ENCODE measurements around the gene ADGRG3.

ADGRG3 gene

GRCh38 chr16:57635266-57636097 is 32.6 kb upstream of the ADGRG3 start:
- no peak for TF ChIP-seq CTCF (IDR thresholded peaks at IDR 0.05)

DNA sequence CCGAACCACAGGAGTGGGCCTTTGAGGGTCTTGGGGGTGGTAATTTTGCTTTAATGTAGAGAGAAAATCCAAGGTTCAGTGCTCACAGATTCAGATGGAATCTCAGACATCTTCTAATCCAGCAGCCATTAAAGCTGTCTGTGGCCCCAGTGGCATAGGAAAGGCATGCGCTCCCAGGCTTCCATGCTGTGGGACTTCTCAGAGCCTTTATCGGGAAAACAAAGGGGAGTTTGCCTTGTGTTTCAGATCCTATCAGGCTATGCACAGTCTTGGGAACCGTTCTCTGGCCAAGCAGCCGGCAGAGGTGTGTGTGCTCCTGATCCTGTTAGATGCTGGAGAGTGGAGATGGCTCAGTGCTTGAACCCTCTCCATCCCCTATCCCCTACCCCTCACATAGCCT is 31.9 kb upstream of the ADGRG3 start:
- TF ChIP-seq CTCF (IDR thresholded peaks at IDR 0.05): no peak

- no peak for TF ChIP-seq CTCF (IDR thresholded peaks at IDR 0.05)
Measured at GRCh38 chr16:57637020-57637419, 31.1 kb upstream of the ADGRG3 start.

DNA sequence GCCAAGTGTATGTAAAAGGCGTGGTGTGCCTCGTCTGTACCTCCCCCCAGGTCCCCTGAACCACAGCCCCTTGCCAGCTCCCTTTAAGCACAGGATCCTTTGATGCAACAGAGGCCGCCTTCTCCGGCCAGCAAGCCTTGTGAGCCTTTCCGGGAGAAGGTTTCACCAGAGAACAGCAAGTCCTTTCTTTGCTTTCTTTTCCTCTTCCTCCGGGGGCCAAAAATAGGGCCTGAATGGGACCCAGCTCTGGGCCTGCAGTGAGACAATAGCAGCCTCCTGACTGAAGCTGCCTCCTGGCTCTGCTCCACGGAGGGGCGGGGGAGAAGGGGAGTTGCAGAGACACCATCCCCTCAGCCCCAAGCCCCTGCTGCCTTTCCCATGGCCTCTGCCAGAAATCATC is 30.7 kb upstream of the ADGRG3 start:
- TF ChIP-seq CTCF (IDR thresholded peaks at IDR 0.05): no peak

DNA sequence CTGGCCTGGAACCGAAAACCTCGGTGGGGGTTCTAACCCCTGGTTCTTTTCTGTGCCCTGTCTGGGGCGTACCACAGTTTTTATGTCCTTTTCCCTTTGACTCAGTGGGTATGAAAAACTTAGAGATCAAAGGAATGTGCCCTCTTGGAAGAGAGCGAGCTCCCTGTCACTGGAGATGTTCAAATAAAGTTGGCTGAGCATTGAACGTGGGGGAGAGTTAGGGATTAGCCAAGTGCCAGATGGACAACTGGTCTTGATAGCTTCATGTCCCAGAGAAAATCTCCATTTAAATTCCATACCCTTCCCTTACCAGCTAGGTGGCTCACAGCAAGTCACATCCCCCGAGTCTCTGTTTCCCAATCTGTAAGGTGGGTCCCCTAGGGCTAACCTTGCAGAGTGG is 30.1 kb upstream of the ADGRG3 start:
- TF ChIP-seq CTCF (IDR thresholded peaks at IDR 0.05): no peak

GRCh38 chr16:57638381-57638780 is 29.7 kb upstream of the ADGRG3 start:
- TF ChIP-seq CTCF (IDR thresholded peaks at IDR 0.05): no peak

DNA sequence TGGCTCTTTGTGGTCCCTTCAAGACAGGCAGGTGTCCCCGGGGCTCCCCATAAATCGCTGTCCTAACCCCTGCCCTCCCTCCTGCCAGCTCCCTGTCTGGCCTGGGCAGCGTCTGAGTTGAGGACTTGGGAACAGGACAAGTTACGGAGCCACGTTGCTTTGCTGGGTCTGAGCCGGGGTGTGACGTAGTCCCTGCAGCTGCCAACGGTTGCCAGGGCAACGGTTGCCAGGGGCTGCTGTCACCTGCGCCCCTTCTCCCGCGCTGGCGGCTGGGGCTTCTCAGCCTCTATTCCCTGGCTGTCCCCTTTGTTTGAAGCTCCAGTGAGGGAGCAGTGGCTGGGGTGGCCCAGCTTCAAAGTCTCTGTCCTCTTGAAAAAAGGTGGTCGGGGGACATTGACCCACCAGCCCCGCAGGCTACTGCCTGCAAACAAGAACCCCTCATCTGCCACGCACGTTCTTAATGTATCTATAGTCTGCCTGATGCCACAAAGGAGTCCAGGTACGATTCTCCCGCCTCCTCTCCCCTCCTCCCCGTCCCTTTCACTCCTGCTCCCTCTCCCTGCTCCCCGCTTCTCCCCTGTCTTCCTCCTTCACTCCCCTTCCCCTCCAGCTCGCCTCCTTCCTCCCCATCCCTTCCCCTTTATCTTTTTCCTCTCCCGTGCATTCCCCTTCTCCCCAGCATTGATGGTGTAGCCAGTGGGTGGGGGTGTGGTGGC is 28.8 kb upstream of the ADGRG3 start:
- TF ChIP-seq CTCF (IDR thresholded peaks at IDR 0.05): no peak

All from LNCAP (cell line).